HEK293 (cell line): ENCODE results near the gene GALNT9.

Experiments used
- CTCF ChIA-PET: fragments of 350-600 bp; formaldehyde crosslinking; extraction: SDS; loops from one replicate; lab custom pipeline; 2021; ENCODE audit warnings: antibody characterized with exemption; lab: Yijun Ruan, JAX
- POLR2A ChIA-PET: fragments of 300-600 bp; formaldehyde crosslinking; extraction: SDS; loops from one replicate; lab custom pipeline; 2020; ENCODE audit warnings: antibody characterized with exemption, inconsistent platforms; lab: Yijun Ruan, JAX
- H3K27ac ChIP-seq: fragments of 200-500 bp; sonication (Bioruptor generic); 2 replicates; pipeline ENCODE4 v1.5.1; 2014; ENCODE audit warnings: low read depth, low read length, control low read depth, inconsistent platforms; ENCODE audit errors: extremely low read depth
- H3K36me3 ChIP-seq, 2 experiments: fragments of 200-500 bp in 1 of 2; sonication (Bioruptor generic) in 1 of 2; 1 replicate in 1 of 2; 2 replicates in 1 of 2; pipeline ENCODE4 v1.5.1; 2014 to 2017; ENCODE audit warnings: inconsistent platforms in 2 of 2, low read length in 2 of 2; ENCODE audit not compliant: control insufficient read depth in 2 of 2, insufficient read depth in 1 of 2
- H3K4me1 ChIP-seq: fragments of 200-500 bp; sonication (Bioruptor generic); 2 replicates; pipeline ENCODE4 v1.5.1; 2014; ENCODE audit warnings: mild to moderate bottlenecking, low read length, inconsistent platforms; ENCODE audit not compliant: control insufficient read depth, insufficient read depth
- H3K4me3 ChIP-seq: 2 replicates; pipeline ENCODE4 v1.5.1; 2011; ENCODE audit warnings: low read depth, mild to moderate bottlenecking, control low read depth, low read length, moderate library complexity
- H3K9me3 ChIP-seq: fragments of 200-500 bp; sonication (Bioruptor generic); 2 replicates; pipeline ENCODE4 v1.5.1; 2014; ENCODE audit warnings: low read depth, low read length, inconsistent platforms; ENCODE audit not compliant: control insufficient read depth, insufficient read depth
- KLF1 ChIP-seq: fragments of 450-650 bp; formaldehyde crosslinking; IDR thresholded peaks from 2 replicates; pipeline ENCODE4 v1.5.1; 2016; ENCODE audit warnings: missing biosample characterization, missing genetic modification characterization
- KLF7 ChIP-seq: fragments of 450-650 bp; formaldehyde crosslinking; IDR thresholded peaks from 2 replicates; pipeline ENCODE4 v1.5.1; 2016; ENCODE audit warnings: missing biosample characterization, missing genetic modification characterization, borderline replicate concordance
- TCF7L2 ChIP-seq: IDR thresholded peaks from 2 replicates; pipeline ENCODE4 v1.6.1; 2011; ENCODE audit warnings: low read depth, mild to moderate bottlenecking, inconsistent platforms, low read length, moderate library complexity, borderline replicate concordance
- ZNF140 ChIP-seq: fragments of 450-650 bp; formaldehyde crosslinking; IDR thresholded peaks from 2 replicates; pipeline ENCODE4 v1.5.1; 2016; ENCODE audit warnings: missing biosample characterization, missing genetic modification characterization
- ZNF202 ChIP-seq: fragments of 450-650 bp; formaldehyde crosslinking; IDR thresholded peaks from 2 replicates; pipeline ENCODE4 v1.5.1; 2016; ENCODE audit warnings: missing biosample characterization, missing genetic modification characterization, borderline replicate concordance
- ZNF324 ChIP-seq: fragments of 450-650 bp; formaldehyde crosslinking; IDR thresholded peaks from 2 replicates; pipeline ENCODE4 v1.5.1; 2016; ENCODE audit warnings: missing biosample characterization, missing genetic modification characterization
- ZNF391 ChIP-seq: fragments of 450-650 bp; formaldehyde crosslinking; IDR thresholded peaks from 2 replicates; pipeline ENCODE4 v1.5.1; 2016; ENCODE audit warnings: low read depth, missing biosample characterization, missing genetic modification characterization, borderline replicate concordance
- ZNF530 ChIP-seq: fragments of 450-650 bp; formaldehyde crosslinking; IDR thresholded peaks from 2 replicates; pipeline ENCODE4 v1.5.1; 2016; ENCODE audit warnings: low read depth, missing biosample characterization, missing genetic modification characterization
- ZNF585B ChIP-seq: fragments of 450-650 bp; formaldehyde crosslinking; IDR thresholded peaks from 2 replicates; pipeline ENCODE4 v1.5.1; 2016; ENCODE audit warnings: missing biosample characterization, missing genetic modification characterization
- ZNF600 ChIP-seq: fragments of 450-650 bp; formaldehyde crosslinking; IDR thresholded peaks from 2 replicates; pipeline ENCODE4 v1.5.1; 2016; ENCODE audit warnings: missing biosample characterization, missing genetic modification characterization
- ZNF624 ChIP-seq: fragments of 450-650 bp; formaldehyde crosslinking; IDR thresholded peaks from 2 replicates; pipeline ENCODE4 v1.5.1; 2017; ENCODE audit warnings: missing biosample characterization, missing genetic modification characterization
- ZNF629 ChIP-seq: fragments of 450-650 bp; formaldehyde crosslinking; IDR thresholded peaks from 2 replicates; pipeline ENCODE4 v1.5.1; 2017; ENCODE audit warnings: missing biosample characterization, missing genetic modification characterization
- ZNF639 ChIP-seq: fragments of 450-650 bp; formaldehyde crosslinking; IDR thresholded peaks from 2 replicates; pipeline ENCODE4 v1.5.1; 2016; ENCODE audit warnings: missing biosample characterization, missing genetic modification characterization
- ZNF830 ChIP-seq: fragments of 450-650 bp; IDR thresholded peaks from 2 replicates; pipeline ENCODE4 v1.5.0; 2018; ENCODE audit warnings: missing biosample characterization, missing genetic modification characterization, low read depth, mild to moderate bottlenecking, moderate library complexity
- TF ChIP-seq, protein P1 (sequence below): fragments of 450-650 bp; formaldehyde crosslinking; IDR thresholded peaks from 2 replicates; pipeline ENCODE4 v1.5.1; 2016; ENCODE audit warnings: missing biosample characterization, missing genetic modification characterization, borderline replicate concordance
- TF ChIP-seq, protein P2 (sequence below): fragments of 450-650 bp; formaldehyde crosslinking; IDR thresholded peaks from 2 replicates; pipeline ENCODE4 v1.5.1; 2017; ENCODE audit warnings: missing biosample characterization, missing genetic modification characterization
- TF ChIP-seq, protein P3 (sequence below): IDR thresholded peaks from 2 replicates; pipeline ENCODE4 v1.6.1; 2011; ENCODE audit warnings: mild to moderate bottlenecking, low read depth, low read length, borderline replicate concordance

The GALNT9 gene

GRCh38 chr12:132161796-132162507 lies 167.4 kb downstream of the GALNT9 start:
- POLR2A ChIA-PET: interaction anchor here (0.5 to 0.7 kb wide), 2 partner anchors 16 to 437 kb away, joined by 3 read pairs; no protein-coding TSS in a partner anchor
- Histone ChIP-seq H3K36me3 (peaks cover 3 to 14% of the 10 kb centered on the region in 2 experiments; a peak in 2 of 3 replicates), H3K27ac (no peak overlapping the region), H3K9me3 (no peaks in the 10 kb centered on the region), H3K4me1 (peaks cover 8% of the 10 kb centered on the region; the same call in 1 of the 2 replicates), H3K4me3 (no peak overlapping the region)
- CTCF ChIA-PET: interaction anchor here (1.1 to 3.2 kb wide), 2 partner anchors 8 to 57 kb away, joined by 3 to 13 read pairs; no protein-coding TSS in a partner anchor
- no peak for TF ChIP-seq TCF7L2
- TF ChIP-seq ZNF600 (tag by site-specific recombination): no peak
- TF ChIP-seq, protein P1, sequence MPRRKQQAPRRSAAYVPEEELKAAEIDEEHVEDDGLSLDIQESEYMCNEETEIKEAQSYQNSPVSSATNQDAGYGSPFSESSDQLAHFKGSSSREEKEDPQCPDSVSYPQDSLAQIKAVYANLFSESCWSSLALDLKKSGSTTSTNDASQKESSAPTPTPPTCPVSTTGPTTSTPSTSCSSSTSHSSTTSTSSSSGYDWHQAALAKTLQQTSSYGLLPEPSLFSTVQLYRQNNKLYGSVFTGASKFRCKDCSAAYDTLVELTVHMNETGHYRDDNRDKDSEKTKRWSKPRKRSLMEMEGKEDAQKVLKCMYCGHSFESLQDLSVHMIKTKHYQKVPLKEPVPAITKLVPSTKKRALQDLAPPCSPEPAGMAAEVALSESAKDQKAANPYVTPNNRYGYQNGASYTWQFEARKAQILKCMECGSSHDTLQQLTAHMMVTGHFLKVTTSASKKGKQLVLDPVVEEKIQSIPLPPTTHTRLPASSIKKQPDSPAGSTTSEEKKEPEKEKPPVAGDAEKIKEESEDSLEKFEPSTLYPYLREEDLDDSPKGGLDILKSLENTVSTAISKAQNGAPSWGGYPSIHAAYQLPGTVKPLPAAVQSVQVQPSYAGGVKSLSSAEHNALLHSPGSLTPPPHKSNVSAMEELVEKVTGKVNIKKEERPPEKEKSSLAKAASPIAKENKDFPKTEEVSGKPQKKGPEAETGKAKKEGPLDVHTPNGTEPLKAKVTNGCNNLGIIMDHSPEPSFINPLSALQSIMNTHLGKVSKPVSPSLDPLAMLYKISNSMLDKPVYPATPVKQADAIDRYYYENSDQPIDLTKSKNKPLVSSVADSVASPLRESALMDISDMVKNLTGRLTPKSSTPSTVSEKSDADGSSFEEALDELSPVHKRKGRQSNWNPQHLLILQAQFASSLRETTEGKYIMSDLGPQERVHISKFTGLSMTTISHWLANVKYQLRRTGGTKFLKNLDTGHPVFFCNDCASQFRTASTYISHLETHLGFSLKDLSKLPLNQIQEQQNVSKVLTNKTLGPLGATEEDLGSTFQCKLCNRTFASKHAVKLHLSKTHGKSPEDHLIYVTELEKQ (tag by site-specific recombination): no peak
- no peak for TF ChIP-seq ZNF830 (tag by site-specific recombination)
- no peak for TF ChIP-seq ZNF624 (tag by site-specific recombination)
- TF ChIP-seq ZNF530 (tag by site-specific recombination): no peak
- peak; percentile 9; the same call in 1 of the 2 replicates for TF ChIP-seq KLF1 (tag by site-specific recombination)
- TF ChIP-seq ZNF639 (tag by site-specific recombination): no peak
- TF ChIP-seq, protein P2, sequence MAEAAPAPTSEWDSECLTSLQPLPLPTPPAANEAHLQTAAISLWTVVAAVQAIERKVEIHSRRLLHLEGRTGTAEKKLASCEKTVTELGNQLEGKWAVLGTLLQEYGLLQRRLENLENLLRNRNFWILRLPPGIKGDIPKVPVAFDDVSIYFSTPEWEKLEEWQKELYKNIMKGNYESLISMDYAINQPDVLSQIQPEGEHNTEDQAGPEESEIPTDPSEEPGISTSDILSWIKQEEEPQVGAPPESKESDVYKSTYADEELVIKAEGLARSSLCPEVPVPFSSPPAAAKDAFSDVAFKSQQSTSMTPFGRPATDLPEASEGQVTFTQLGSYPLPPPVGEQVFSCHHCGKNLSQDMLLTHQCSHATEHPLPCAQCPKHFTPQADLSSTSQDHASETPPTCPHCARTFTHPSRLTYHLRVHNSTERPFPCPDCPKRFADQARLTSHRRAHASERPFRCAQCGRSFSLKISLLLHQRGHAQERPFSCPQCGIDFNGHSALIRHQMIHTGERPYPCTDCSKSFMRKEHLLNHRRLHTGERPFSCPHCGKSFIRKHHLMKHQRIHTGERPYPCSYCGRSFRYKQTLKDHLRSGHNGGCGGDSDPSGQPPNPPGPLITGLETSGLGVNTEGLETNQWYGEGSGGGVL (tag by site-specific recombination): peak; percentile 91
- TF ChIP-seq ZNF629 (tag by site-specific recombination): no peak
- TF ChIP-seq KLF7 (tag by site-specific recombination): no peak
- TF ChIP-seq ZNF391 (tag by site-specific recombination): no peak
- no peak for TF ChIP-seq ZNF585B (tag by site-specific recombination)
- TF ChIP-seq, protein P3, sequence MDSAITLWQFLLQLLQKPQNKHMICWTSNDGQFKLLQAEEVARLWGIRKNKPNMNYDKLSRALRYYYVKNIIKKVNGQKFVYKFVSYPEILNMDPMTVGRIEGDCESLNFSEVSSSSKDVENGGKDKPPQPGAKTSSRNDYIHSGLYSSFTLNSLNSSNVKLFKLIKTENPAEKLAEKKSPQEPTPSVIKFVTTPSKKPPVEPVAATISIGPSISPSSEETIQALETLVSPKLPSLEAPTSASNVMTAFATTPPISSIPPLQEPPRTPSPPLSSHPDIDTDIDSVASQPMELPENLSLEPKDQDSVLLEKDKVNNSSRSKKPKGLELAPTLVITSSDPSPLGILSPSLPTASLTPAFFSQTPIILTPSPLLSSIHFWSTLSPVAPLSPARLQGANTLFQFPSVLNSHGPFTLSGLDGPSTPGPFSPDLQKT: no peak
- no peak for TF ChIP-seq ZNF202 (tag by site-specific recombination)
- TF ChIP-seq ZNF140 (tag by site-specific recombination): no peak
- TF ChIP-seq ZNF324: no peak
